NCI-H446 (cell line): Measurements from ENCODE around the gene L1CAM.
A peak's percentile ranks its signal among the peaks of the same experiment; 100 is the strongest.

Experiments
- DNase-seq, 2 experiments: peaks; one replicate each; lab custom pipeline; 2025; lab: John Stamatoyannopoulos, UW

L1CAM gene

GRCh38 chrX:153903991-153904957 is 18.3 kb upstream of the L1CAM start, which contains the start of gene AVPR2:
TSS of gene AVPR2 (plus strand) at chrX:153904673. CDS start at chrX:153905146, 473 bp downstream.
- no peak for DNase-seq

- DNase-seq = no peak
Measured at GRCh38 chrX:153903238-153903980, 17.4 kb upstream of the L1CAM start.

GRCh38 chrX:153902385-153902784 is 16.4 kb upstream of the L1CAM start:
- DNase-seq = no peak

GRCh38 chrX:153901753-153902140 is 15.8 kb upstream of the L1CAM start:
- DNase-seq = no peak

GRCh38 chrX:153900831-153901752 is 15.1 kb upstream of the L1CAM start:
- DNase-seq = peak in 1 of 2 experiments; percentile 24

GRCh38 chrX:153897899-153898298 is 11.9 kb upstream of the L1CAM start:
- no peak for DNase-seq

GRCh38 chrX:153889123-153889522 is 3.1 kb upstream of the L1CAM start:
- DNase-seq = no peak

- DNase-seq = no peak
Measured at GRCh38 chrX:153888344-153888743, 2.4 kb upstream of the L1CAM start.

GRCh38 chrX:153887385-153887784 is 1.4 kb upstream of the L1CAM start:
- no peak for DNase-seq

GRCh38 chrX:153886915-153887314 is 942 bp upstream of the L1CAM start:
- no peak for DNase-seq

- no peak for DNase-seq
Measured at GRCh38 chrX:153885208-153885787, 675 bp downstream of the L1CAM start.

GRCh38 chrX:153884590-153884989 is 1.4 kb downstream of the L1CAM start:
- no peak for DNase-seq

GRCh38 chrX:153884136-153884535 is 1.8 kb downstream of the L1CAM start:
- DNase-seq = no peak

GRCh38 chrX:153883163-153883843 is 2.7 kb downstream of the L1CAM start:
- no peak for DNase-seq

GRCh38 chrX:153882557-153882956 is 3.4 kb downstream of the L1CAM start:
- no peak for DNase-seq

GRCh38 chrX:153882086-153882498 is 3.9 kb downstream of the L1CAM start:
- DNase-seq = no peak

GRCh38 chrX:153881281-153881680 is 4.7 kb downstream of the L1CAM start:
- DNase-seq = no peak

GRCh38 chrX:153880440-153880815 is 5.5 kb downstream of the L1CAM start:
- DNase-seq = no peak

- DNase-seq = no peak
Measured at GRCh38 chrX:153879741-153880439, 6.1 kb downstream of the L1CAM start.

- DNase-seq = peak in 1 of 2 experiments; percentile 55
Measured at GRCh38 chrX:153878969-153879653, 6.9 kb downstream of the L1CAM start.
